Ecto neural progenitor cell (in vitro differentiated cells): Measurements from ENCODE around the gene IRAK1.

Experiments used
- DNase-seq: peaks from one replicate; pipeline ENCODE4 v3.0.0-alpha.2; 2018; ENCODE audit warnings: low spot score

The IRAK1 gene

GRCh38 chrX:154019633-154020528 is at the start of gene IRAK1:
IRAK1 (minus strand) TSS chrX:154019902; CDS start chrX:154019812, 90 bp downstream.
- DNase-seq, result peak; percentile 60

GRCh38 chrX:154068560-154068959 is 48.9 kb upstream of the IRAK1 start:
- DNase-seq, result no peak

- DNase-seq, result no peak
These were observed 45.1 kb upstream of the IRAK1 start for GRCh38 chrX:154064637-154065435.

GRCh38 chrX:154063234-154063633 is 43.5 kb upstream of the IRAK1 start:
- DNase-seq, result no peak

GRCh38 chrX:154061801-154062200 is 42.1 kb upstream of the IRAK1 start:
- DNase-seq, result no peak

GRCh38 chrX:154059729-154060245 is 40.1 kb upstream of the IRAK1 start:
- no peak for DNase-seq

- no peak for DNase-seq
These were observed 39.5 kb upstream of the IRAK1 start for GRCh38 chrX:154059231-154059630.

GRCh38 chrX:154058214-154058997 is 38.7 kb upstream of the IRAK1 start:
- DNase-seq, result no peak

- DNase-seq, result no peak
These were observed 38.1 kb upstream of the IRAK1 start for GRCh38 chrX:154057791-154058190.

GRCh38 chrX:154056770-154057241 is 37.1 kb upstream of the IRAK1 start:
- DNase-seq, result no peak

- DNase-seq, result no peak
These were observed 31.6 kb upstream of the IRAK1 start for GRCh38 chrX:154051201-154051810.

- DNase-seq, result no peak
These were observed 30.4 kb upstream of the IRAK1 start for GRCh38 chrX:154050113-154050495.

GRCh38 chrX:154049209-154050112 is 29.8 kb upstream of the IRAK1 start:
- DNase-seq, result no peak

GRCh38 chrX:154048398-154048797 is 28.7 kb upstream of the IRAK1 start:
- DNase-seq, result no peak

- DNase-seq, result no peak
These were observed 27.4 kb upstream of the IRAK1 start for GRCh38 chrX:154046940-154047610.

- peak; percentile 51 for DNase-seq
These were observed 26.5 kb upstream of the IRAK1 start for GRCh38 chrX:154046031-154046781.

GRCh38 chrX:154044091-154044490 is 24.4 kb upstream of the IRAK1 start:
- DNase-seq, result no peak

- DNase-seq, result no peak
These were observed 23.5 kb upstream of the IRAK1 start for GRCh38 chrX:154043003-154043763.
